Neural cell (in vitro differentiated cells): Measurements from ENCODE around the gene RNF217. TPM values are rescaled to one million over a fixed set of nuclear protein-coding genes. Genes with fewer than 3 reads are reported as not detected.

ENCODE experiments used
- H2AFZ ChIP-seq: fragments of 200-600, 300-800 bp; sonication (generic), shearing (Covaris generic); 2 replicates; pipeline ENCODE4 v1.6.0; 2014; ENCODE audit warnings: low read depth, mild to moderate bottlenecking, antibody characterized with exemption, low read length, moderate library complexity
- H3F3A ChIP-seq: fragments of 200-600 bp; shearing (Covaris generic); 2 replicates; pipeline ENCODE4 v1.6.1; 2016; ENCODE audit warnings: mild to moderate bottlenecking, moderate library complexity, mixed read lengths, antibody characterized with exemption, low read length; ENCODE audit not compliant: insufficient read depth, poor library complexity, severe bottlenecking
- H3K27ac ChIP-seq: fragments of 200-600, 300-800 bp; sonication (generic), shearing (Covaris generic); 2 replicates; pipeline ENCODE4 v1.5.1; 2014; ENCODE audit warnings: mild to moderate bottlenecking, low read length, moderate library complexity
- H3K27me3 ChIP-seq: fragments of 300-800, 200-600 bp; sonication (generic), shearing (Covaris generic); 2 replicates; pipeline ENCODE4 v1.6.0; 2014; ENCODE audit warnings: mild to moderate bottlenecking, low read depth, low read length, moderate library complexity; ENCODE audit not compliant: insufficient read depth
- H3K36me3 ChIP-seq: fragments of 300-800, 200-600 bp; sonication (generic), shearing (Covaris generic); 2 replicates; pipeline ENCODE4 v1.5.1; 2014; ENCODE audit warnings: mild to moderate bottlenecking, antibody characterized with exemption, low read length, moderate library complexity; ENCODE audit not compliant: insufficient read depth
- H3K4me2 ChIP-seq: fragments of 300-800, 200-600 bp; sonication (generic), shearing (Covaris generic); 2 replicates; pipeline ENCODE4 v1.6.0; 2014; ENCODE audit warnings: mild to moderate bottlenecking, low read length
- H3K4me3 ChIP-seq: fragments of 300-800, 200-600 bp; sonication (generic), shearing (Covaris generic); 2 replicates; pipeline ENCODE4 v1.5.1; 2014; ENCODE audit warnings: mild to moderate bottlenecking, low read length, moderate library complexity
- H3K79me2 ChIP-seq: fragments of 200-600 bp; shearing (Covaris generic); replicated peaks from 2 replicates; pipeline ENCODE4 v1.6.0; 2014; ENCODE audit warnings: mild to moderate bottlenecking, low read length, moderate library complexity; ENCODE audit not compliant: insufficient read depth
- H3K9ac ChIP-seq: fragments of 300-800, 200-600 bp; sonication (generic), shearing (Covaris generic); 2 replicates; pipeline ENCODE4 v1.6.1; 2016; ENCODE audit warnings: mild to moderate bottlenecking, low read length, mixed read lengths
- H3K9me2 ChIP-seq: fragments of 200-600 bp; shearing (Covaris generic); 2 replicates; pipeline ENCODE4 v1.6.1; 2016; ENCODE audit warnings: mild to moderate bottlenecking, low read length, mixed read lengths; ENCODE audit not compliant: insufficient read depth
- H3K9me3 ChIP-seq: fragments of 200-600, 300-800 bp; sonication (generic), shearing (Covaris generic); 2 replicates; pipeline ENCODE4 v1.6.1; 2016; ENCODE audit warnings: mild to moderate bottlenecking, mixed run types, low read length, moderate library complexity, mixed read lengths
- H4K20me1 ChIP-seq: fragments of 200-600 bp; shearing (Covaris generic); 2 replicates; pipeline ENCODE4 v1.6.1; 2016; ENCODE audit warnings: mild to moderate bottlenecking, mixed run types; ENCODE audit not compliant: insufficient read depth
- EP300 ChIP-seq: fragments of 450-650 bp; conservative IDR thresholded peaks from 2 replicates; pipeline ENCODE4 v1.6.1; 2014; ENCODE audit warnings: antibody characterized with exemption, mild to moderate bottlenecking, moderate library complexity; ENCODE audit not compliant: poor library complexity, severe bottlenecking
- EZH2 ChIP-seq: fragments of 200-600, 300-800 bp; shearing (Covaris generic), sonication (generic); IDR thresholded peaks from 2 replicates; pipeline ENCODE4 v1.6.1; 2014; ENCODE audit warnings: antibody characterized with exemption, low read length, borderline replicate concordance, mild to moderate bottlenecking; ENCODE audit not compliant: insufficient read depth, poor library complexity, severe bottlenecking
- MXI1 ChIP-seq: fragments of 450-650 bp; conservative IDR thresholded peaks from 2 replicates; pipeline ENCODE4 v1.6.1; 2014; ENCODE audit warnings: antibody characterized with exemption, mild to moderate bottlenecking; ENCODE audit not compliant: poor library complexity, severe bottlenecking
- POLR2AphosphoS5 ChIP-seq: IDR thresholded peaks from 2 replicates; pipeline ENCODE4 v1.6.1; 2012
- RAD21 ChIP-seq: fragments of 450-650 bp; conservative IDR thresholded peaks from 2 replicates; pipeline ENCODE4 v1.6.1; 2014; ENCODE audit warnings: antibody characterized with exemption, mild to moderate bottlenecking, moderate library complexity
- SMC3 ChIP-seq: fragments of 450-650 bp; conservative IDR thresholded peaks from 2 replicates; pipeline ENCODE4 v1.6.1; 2014; ENCODE audit warnings: antibody characterized with exemption, mild to moderate bottlenecking, moderate library complexity; ENCODE audit not compliant: poor library complexity
- TAF1 ChIP-seq: IDR thresholded peaks from 2 replicates; pipeline ENCODE4 v1.6.1; 2012; ENCODE audit warnings: low read depth
- polyA plus RNA-seq: library from polyadenylated mRNA; depleted of rRNA; stranded (reverse); fragments of >200 nt; gene quantifications from 2 replicates; pipeline ENCODE4 v1.2.3, GENCODE V29; 2014
- TF ChIP-seq, protein P1 (sequence below): fragments of 450-650 bp; IDR thresholded peaks from 2 replicates; pipeline ENCODE4 v1.5.1; 2014; ENCODE audit warnings: antibody characterized with exemption, mild to moderate bottlenecking, moderate library complexity; ENCODE audit not compliant: poor library complexity, severe bottlenecking
- TF ChIP-seq, protein P2 (sequence below): IDR thresholded peaks from 2 replicates; pipeline ENCODE4 v1.6.1; 2012; ENCODE audit warnings: borderline replicate concordance

Gene RNF217
- polyA plus RNA-seq, 1 donor from 2014 or later, result 10.2 TPM

DNA sequence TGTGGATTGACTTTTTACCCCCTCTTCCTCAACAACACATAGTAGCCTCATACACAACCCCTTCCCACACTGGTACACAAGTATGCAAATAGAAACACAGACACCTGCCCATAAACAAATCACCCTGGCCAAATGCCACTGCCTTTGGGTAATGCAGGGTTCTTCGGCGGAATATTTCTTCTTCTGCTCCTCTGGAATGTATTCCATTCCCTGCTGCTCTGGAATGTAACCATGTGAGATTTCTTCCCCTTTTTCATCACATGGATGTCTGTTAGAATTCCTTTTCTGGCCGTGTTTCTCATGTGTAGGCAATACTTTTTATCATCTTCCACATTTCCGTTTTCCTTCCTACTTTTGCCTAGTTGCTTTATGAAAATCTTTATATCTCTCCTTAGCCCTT, 115.2 kb downstream of the RNF217 start:
- no peak overlapping the region for H2AFZ ChIP-seq
- H4K20me1 ChIP-seq, result no peaks in the 10 kb centered on the region
- H3K4me2 ChIP-seq, result no peak overlapping the region
- H3K27ac ChIP-seq, result no peak overlapping the region
- H3K36me3 ChIP-seq, result no peaks in the 10 kb centered on the region
- no peaks in the 10 kb centered on the region for H3K9me3 ChIP-seq
- H3K79me2 ChIP-seq, result no peaks in the 10 kb centered on the region
- H3K4me3 ChIP-seq, result no peak overlapping the region
- no peak overlapping the region for H3K9ac ChIP-seq
- no peaks in the 10 kb centered on the region for H3K9me2 ChIP-seq
- TF ChIP-seq MXI1, result no peak
- TF ChIP-seq SMC3, result no peak
- TF ChIP-seq, protein P1, sequence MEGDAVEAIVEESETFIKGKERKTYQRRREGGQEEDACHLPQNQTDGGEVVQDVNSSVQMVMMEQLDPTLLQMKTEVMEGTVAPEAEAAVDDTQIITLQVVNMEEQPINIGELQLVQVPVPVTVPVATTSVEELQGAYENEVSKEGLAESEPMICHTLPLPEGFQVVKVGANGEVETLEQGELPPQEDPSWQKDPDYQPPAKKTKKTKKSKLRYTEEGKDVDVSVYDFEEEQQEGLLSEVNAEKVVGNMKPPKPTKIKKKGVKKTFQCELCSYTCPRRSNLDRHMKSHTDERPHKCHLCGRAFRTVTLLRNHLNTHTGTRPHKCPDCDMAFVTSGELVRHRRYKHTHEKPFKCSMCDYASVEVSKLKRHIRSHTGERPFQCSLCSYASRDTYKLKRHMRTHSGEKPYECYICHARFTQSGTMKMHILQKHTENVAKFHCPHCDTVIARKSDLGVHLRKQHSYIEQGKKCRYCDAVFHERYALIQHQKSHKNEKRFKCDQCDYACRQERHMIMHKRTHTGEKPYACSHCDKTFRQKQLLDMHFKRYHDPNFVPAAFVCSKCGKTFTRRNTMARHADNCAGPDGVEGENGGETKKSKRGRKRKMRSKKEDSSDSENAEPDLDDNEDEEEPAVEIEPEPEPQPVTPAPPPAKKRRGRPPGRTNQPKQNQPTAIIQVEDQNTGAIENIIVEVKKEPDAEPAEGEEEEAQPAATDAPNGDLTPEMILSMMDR, result no peak
- TF ChIP-seq EZH2, result no peak
- TF ChIP-seq, protein P2, sequence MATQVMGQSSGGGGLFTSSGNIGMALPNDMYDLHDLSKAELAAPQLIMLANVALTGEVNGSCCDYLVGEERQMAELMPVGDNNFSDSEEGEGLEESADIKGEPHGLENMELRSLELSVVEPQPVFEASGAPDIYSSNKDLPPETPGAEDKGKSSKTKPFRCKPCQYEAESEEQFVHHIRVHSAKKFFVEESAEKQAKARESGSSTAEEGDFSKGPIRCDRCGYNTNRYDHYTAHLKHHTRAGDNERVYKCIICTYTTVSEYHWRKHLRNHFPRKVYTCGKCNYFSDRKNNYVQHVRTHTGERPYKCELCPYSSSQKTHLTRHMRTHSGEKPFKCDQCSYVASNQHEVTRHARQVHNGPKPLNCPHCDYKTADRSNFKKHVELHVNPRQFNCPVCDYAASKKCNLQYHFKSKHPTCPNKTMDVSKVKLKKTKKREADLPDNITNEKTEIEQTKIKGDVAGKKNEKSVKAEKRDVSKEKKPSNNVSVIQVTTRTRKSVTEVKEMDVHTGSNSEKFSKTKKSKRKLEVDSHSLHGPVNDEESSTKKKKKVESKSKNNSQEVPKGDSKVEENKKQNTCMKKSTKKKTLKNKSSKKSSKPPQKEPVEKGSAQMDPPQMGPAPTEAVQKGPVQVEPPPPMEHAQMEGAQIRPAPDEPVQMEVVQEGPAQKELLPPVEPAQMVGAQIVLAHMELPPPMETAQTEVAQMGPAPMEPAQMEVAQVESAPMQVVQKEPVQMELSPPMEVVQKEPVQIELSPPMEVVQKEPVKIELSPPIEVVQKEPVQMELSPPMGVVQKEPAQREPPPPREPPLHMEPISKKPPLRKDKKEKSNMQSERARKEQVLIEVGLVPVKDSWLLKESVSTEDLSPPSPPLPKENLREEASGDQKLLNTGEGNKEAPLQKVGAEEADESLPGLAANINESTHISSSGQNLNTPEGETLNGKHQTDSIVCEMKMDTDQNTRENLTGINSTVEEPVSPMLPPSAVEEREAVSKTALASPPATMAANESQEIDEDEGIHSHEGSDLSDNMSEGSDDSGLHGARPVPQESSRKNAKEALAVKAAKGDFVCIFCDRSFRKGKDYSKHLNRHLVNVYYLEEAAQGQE, result no peak
- no peak for TF ChIP-seq POLR2AphosphoS5
- TF ChIP-seq TAF1, result no peak
- no peak for TF ChIP-seq EP300
- TF ChIP-seq RAD21, result no peak
- H3K27me3 ChIP-seq, result no peaks in the 10 kb centered on the region
- no peaks in the 10 kb centered on the region for H3F3A ChIP-seq

DNA sequence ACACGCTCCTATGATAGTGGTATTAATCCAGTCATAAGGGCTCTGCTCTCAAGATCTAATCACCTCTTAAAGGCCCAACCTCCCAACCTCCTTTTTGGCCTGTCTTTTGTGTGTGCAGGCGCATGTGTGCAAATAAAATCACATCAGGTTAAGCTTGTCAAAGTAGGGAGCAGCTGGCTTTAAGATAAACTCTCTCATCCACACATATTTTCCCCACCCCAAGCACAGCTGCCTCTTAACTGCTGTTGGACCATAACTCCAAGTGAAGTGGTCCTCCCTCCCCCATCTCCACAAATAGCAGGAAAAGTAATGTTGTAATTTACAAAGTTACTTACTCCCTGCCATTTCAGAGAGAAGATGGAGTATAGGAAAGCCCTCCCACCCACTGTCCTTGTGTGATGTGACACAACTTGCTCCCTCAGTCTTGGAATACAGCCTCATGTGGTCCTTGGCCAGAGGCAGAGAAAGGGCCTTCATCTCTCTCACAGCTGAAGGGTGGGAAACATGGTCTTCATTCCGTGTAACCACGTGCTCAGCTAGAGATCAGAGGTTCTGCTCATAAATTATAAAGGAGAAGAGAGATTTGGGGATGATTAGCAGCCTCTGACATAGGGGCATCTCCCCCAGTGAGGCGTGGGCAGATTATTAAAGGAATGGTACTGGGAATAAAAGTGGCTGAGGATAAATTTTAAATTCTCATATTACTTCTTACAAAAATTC, 116.5 kb downstream of the RNF217 start:
- no peaks in the 10 kb centered on the region for H3K9me3 ChIP-seq
- H3K36me3 ChIP-seq, result no peaks in the 10 kb centered on the region
- no peak overlapping the region for H3K9ac ChIP-seq
- no peak overlapping the region for H3K4me3 ChIP-seq
- no peak overlapping the region for H2AFZ ChIP-seq
- TF ChIP-seq RAD21 (no peak), EP300 (no peak), TAF1 (no peak), EZH2 (no peak), SMC3 (no peak), POLR2AphosphoS5 (no peak)
- TF ChIP-seq, protein P1, result no peak
- TF ChIP-seq, protein P2, result no peak
- H3K9me2 ChIP-seq, result no peaks in the 10 kb centered on the region
- H3F3A ChIP-seq, result no peaks in the 10 kb centered on the region
- H3K27ac ChIP-seq, result no peak overlapping the region
- H3K4me2 ChIP-seq, result no peak overlapping the region
- no peaks in the 10 kb centered on the region for H3K79me2 ChIP-seq
- no peaks in the 10 kb centered on the region for H3K27me3 ChIP-seq
- H4K20me1 ChIP-seq, result no peaks in the 10 kb centered on the region
